PC-3 (cell line): Measurements from ENCODE around the gene IRF8. TPM values are rescaled to one million over a fixed set of nuclear protein-coding genes. Genes with fewer than 3 reads are reported as not detected.

Experiments used
- ATAC-seq: fragments of 200-7000 bp; cut with Tn5 transposase; 2 replicates; pipeline ENCODE4 v1.9.1; 2020; ENCODE audit warnings: mild to moderate bottlenecking, moderate library complexity
- BruUV-seq: library from RNA; stranded (reverse); fragments of 400-500 nt; replicated peaks from 2 replicates; lab custom pipeline; 2021; lab: Mats Ljungman, UMichigan
- CTCF ChIA-PET: fragments of 300-600 bp; sonication (Branson Sonifier 250); formaldehyde crosslinking; loops from one replicate; lab custom pipeline; 2022; ENCODE audit warnings: antibody characterized with exemption; lab: Charles Lee
- POLR2A ChIA-PET: fragments of 300-600 bp; sonication (Branson Sonifier 250); formaldehyde crosslinking; loops from one replicate; lab custom pipeline; 2022; ENCODE audit warnings: antibody characterized with exemption; ENCODE audit not compliant: unreplicated experiment; lab: Charles Lee
- DNase-seq: peaks from one replicate; pipeline ENCODE4 v3.0.0-alpha.2; 2015
- H2AFZ ChIP-seq: fragments of 300-600 bp; sonication (generic); 2 replicates; pipeline ENCODE4 v1.6.0; 2016; ENCODE audit warnings: antibody characterized with exemption, low read length
- H3F3A ChIP-seq: fragments of 300-600 bp; sonication (generic); one replicate; pipeline ENCODE4 v1.6.0; 2017; ENCODE audit warnings: antibody characterized with exemption, low read length, control low read depth, mild to moderate bottlenecking; ENCODE audit not compliant: unreplicated experiment
- H3K27ac ChIP-seq: fragments of 300-600 bp; sonication (generic); 2 replicates; pipeline ENCODE4 v1.5.1; 2016; ENCODE audit warnings: mild to moderate bottlenecking, low read length
- H3K27me3 ChIP-seq: fragments of 300-600 bp; sonication (generic); 2 replicates; pipeline ENCODE4 v1.6.1; 2016; ENCODE audit warnings: low read length, mixed read lengths
- H3K36me3 ChIP-seq: fragments of 300-600 bp; sonication (generic); 2 replicates; pipeline ENCODE4 v1.6.1; 2016; ENCODE audit warnings: low read depth, mixed run types, low read length, mixed read lengths
- H3K4me1 ChIP-seq: fragments of 300-600 bp; sonication (generic); 2 replicates; pipeline ENCODE4 v1.5.1; 2016; ENCODE audit warnings: low read length; ENCODE audit not compliant: insufficient read depth
- H3K4me2 ChIP-seq: fragments of 300-600 bp; sonication (generic); 2 replicates; pipeline ENCODE4 v1.6.0; 2016; ENCODE audit warnings: low read length
- H3K4me3 ChIP-seq: fragments of 300-600 bp; sonication (generic); 2 replicates; pipeline ENCODE4 v1.5.1; 2016; ENCODE audit warnings: mild to moderate bottlenecking, low read length, mixed read lengths
- H3K79me2 ChIP-seq: fragments of 300-600 bp; sonication (generic); 2 replicates; pipeline ENCODE4 v1.6.1; 2017; ENCODE audit warnings: low read length, mixed read lengths
- H3K9ac ChIP-seq: fragments of 300-600 bp; sonication (generic); 2 replicates; pipeline ENCODE4 v1.6.0; 2016; ENCODE audit warnings: mild to moderate bottlenecking, low read length
- H3K9me2 ChIP-seq: fragments of 300-600 bp; sonication (generic); replicated peaks from 2 replicates; pipeline ENCODE4 v1.6.1; 2016; ENCODE audit warnings: mixed run types, low read length, mixed read lengths
- H3K9me3 ChIP-seq: fragments of 300-600 bp; sonication (generic); 2 replicates; pipeline ENCODE4 v1.6.1; 2016; ENCODE audit warnings: low read length, mixed read lengths
- H4K20me1 ChIP-seq: fragments of 300-600 bp; sonication (generic); 2 replicates; pipeline ENCODE4 v1.6.1; 2016; ENCODE audit warnings: low read length, mixed read lengths
- EZH2 ChIP-seq: fragments of 300-600 bp; sonication (generic); IDR thresholded peaks from one replicate; pipeline ENCODE4 v1.6.1; 2017; ENCODE audit warnings: antibody characterized with exemption, mild to moderate bottlenecking, low read length; ENCODE audit not compliant: unreplicated experiment
- EZH2phosphoT487 ChIP-seq: fragments of 300-600 bp; sonication (generic); IDR thresholded peaks from 2 replicates; pipeline ENCODE4 v1.6.1; 2018; ENCODE audit warnings: mild to moderate bottlenecking, antibody characterized with exemption, low read length, borderline replicate concordance
- intact Hi-C: fragments of 100-400 bp; cut with micrococcal nuclease; formaldehyde crosslinking; loops from 2 replicates; pipeline ENCODE4 v1.9.0; 2023
- total RNA-seq: library from RNA; depleted of rRNA; stranded (reverse); fragments of >200 nt; gene quantifications from 2 replicates; pipeline ENCODE4 v1.2.3, GENCODE V29; 2014
- TF ChIP-seq, protein P1 (sequence below): fragments of 300-600 bp; sonication (generic); conservative IDR thresholded peaks from 2 replicates; pipeline ENCODE4 v1.5.1; 2017; ENCODE audit warnings: antibody characterized with exemption, low read depth, mild to moderate bottlenecking, low read length

Gene IRF8
- total RNA-seq, 1 experiment from 2014 or later = not detected

DNA sequence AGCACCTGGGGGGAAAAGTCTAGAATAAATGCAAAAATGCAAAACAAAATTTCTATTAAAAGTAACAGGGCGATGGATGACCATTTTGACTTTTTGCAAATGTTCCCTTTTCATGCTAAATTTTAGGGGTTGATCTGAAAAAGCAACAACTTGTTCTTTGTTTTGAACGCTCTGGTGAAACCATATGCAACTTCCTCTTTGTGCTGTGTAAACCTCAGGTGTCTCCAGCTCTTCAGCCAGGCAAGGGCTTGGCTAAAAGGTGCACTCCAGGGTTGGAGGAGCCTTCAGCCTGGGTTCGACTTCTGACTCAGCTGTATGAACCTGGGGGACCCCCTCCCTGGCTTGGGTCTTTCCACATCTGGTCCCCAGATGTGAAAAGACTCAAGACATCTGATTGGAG is 9.5 kb downstream of the IRF8 start:
- DNase-seq (no peak), ATAC-seq (no peak)
- intact Hi-C loops = no loop called here
- Histone ChIP-seq H3K4me2 (no peak overlapping the region), H4K20me1 (no peaks in the 10 kb centered on the region), H3K4me3 (no peak overlapping the region), H3K79me2 (no peaks in the 10 kb centered on the region), H3K36me3 (no peaks in the 10 kb centered on the region), H3K4me1 (no peaks in the 10 kb centered on the region), H3K9ac (no peak overlapping the region), H3K9me2 (no peaks in the 10 kb centered on the region), H2AFZ (no peak overlapping the region), H3F3A (no peaks in the 10 kb centered on the region), H3K9me3 (no peaks in the 10 kb centered on the region), H3K27ac (no peak overlapping the region), H3K27me3 (peaks cover 67% of the 10 kb centered on the region)
- no TSS peak for BruUV-seq
- ChIA-PET CTCF (no interaction called here), POLR2A (no interaction called here)
- TF ChIP-seq EZH2phosphoT487 (no peak), EZH2 (no peak)
- TF ChIP-seq, protein P1, sequence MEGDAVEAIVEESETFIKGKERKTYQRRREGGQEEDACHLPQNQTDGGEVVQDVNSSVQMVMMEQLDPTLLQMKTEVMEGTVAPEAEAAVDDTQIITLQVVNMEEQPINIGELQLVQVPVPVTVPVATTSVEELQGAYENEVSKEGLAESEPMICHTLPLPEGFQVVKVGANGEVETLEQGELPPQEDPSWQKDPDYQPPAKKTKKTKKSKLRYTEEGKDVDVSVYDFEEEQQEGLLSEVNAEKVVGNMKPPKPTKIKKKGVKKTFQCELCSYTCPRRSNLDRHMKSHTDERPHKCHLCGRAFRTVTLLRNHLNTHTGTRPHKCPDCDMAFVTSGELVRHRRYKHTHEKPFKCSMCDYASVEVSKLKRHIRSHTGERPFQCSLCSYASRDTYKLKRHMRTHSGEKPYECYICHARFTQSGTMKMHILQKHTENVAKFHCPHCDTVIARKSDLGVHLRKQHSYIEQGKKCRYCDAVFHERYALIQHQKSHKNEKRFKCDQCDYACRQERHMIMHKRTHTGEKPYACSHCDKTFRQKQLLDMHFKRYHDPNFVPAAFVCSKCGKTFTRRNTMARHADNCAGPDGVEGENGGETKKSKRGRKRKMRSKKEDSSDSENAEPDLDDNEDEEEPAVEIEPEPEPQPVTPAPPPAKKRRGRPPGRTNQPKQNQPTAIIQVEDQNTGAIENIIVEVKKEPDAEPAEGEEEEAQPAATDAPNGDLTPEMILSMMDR = no peak

DNA sequence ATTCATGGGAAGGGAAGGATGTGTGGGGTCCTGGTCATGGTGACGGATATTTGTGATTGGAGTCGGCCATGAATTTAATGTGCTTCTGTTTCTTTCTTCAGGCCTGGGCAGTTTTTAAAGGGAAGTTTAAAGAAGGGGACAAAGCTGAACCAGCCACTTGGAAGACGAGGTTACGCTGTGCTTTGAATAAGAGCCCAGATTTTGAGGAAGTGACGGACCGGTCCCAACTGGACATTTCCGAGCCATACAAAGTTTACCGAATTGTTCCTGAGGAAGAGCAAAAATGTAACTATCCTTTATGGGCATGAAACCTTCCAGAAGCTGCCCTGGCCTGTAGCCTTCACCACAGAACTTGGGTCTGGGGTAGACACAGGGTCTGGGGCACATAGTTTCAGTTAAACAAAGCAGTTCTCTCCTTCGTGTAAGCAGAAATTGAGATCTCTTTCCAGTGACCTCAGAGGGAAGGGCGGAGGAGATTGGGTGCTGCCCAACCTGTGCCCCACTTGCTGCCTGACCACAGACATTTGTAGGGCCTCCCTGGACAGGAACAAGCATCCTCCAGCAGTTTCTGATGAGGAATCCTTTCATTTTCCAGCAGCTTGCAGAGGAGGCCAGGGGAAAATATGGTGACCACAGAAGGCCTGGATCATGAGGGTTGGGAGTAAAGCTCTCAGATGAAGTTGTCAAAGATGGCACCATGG is 10.1 kb downstream of the IRF8 start:
- ATAC-seq = no peak
- Histone ChIP-seq H3K4me3 (no peak overlapping the region), H3K27ac (no peak overlapping the region), H3K36me3 (no peaks in the 10 kb centered on the region), H4K20me1 (no peaks in the 10 kb centered on the region), H3K79me2 (no peaks in the 10 kb centered on the region), H3K9ac (no peak overlapping the region), H3K9me2 (no peaks in the 10 kb centered on the region), H3K27me3 (peaks cover 62% of the 10 kb centered on the region), H3K4me2 (no peak overlapping the region), H3K9me3 (no peaks in the 10 kb centered on the region), H3F3A (no peaks in the 10 kb centered on the region), H2AFZ (no peak overlapping the region), H3K4me1 (no peaks in the 10 kb centered on the region)
- POLR2A ChIA-PET = no interaction called here
- no peak for TF ChIP-seq EZH2phosphoT487
- DNase-seq = no peak
- intact Hi-C loops = no loop called here
- no TSS peak for BruUV-seq
- CTCF ChIA-PET = no interaction called here

DNA sequence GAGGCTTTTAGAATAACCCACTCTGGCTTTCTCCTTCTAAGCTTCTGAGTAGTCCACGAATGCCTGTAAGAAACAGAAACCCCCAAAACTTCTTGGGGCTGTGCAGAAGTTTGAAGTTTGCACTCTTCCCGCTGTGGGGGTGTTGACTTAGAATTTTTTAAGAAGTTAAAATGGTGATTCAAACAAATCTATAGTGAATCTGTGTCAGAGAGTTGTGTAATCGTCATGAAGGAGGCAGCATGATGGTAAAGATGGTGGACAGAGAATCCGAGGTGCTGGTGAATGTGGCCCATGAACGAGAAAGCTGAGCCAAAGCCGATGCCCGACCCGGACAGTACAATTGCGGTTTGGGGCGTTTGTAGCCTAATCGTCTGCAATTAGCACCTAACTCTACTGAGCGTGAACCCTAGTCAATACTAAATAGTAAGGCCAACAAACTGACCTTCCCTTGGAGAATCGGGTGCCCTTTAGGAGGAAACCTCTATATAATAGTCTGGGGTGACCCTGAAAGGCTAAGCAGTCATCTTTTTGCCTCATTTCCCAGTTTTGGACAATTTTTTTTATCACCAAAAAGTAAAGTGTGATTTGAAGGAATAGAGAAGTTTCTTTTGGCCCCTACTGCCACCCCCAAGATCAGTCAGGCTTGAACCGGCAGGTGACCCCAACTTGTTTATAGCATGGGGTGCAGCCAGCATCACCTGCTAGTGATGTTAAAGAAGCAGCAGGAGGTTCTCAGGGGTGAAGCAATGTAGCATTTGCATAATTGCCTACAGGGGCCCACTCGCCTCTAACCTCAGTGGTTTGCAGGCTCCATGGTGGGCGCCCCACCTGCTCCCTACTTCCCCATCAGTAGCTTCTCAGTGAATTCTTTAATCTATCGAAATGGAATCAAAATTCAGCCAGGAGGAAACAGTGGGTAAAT is 11.2 kb downstream of the IRF8 start:
- no peaks in the 10 kb centered on the region for H3K79me2 ChIP-seq
- intact Hi-C loops = no loop called here
- H3K4me2 ChIP-seq = no peak overlapping the region
- DNase-seq (no peak), ATAC-seq (no peak)
- H3K36me3 ChIP-seq = no peaks in the 10 kb centered on the region
- H3K27ac ChIP-seq = no peak overlapping the region
- no peaks in the 10 kb centered on the region for H3F3A ChIP-seq
- no peaks in the 10 kb centered on the region for H3K9me2 ChIP-seq
- ChIA-PET CTCF (no interaction called here), POLR2A (no interaction called here)
- no peak overlapping the region for H3K4me3 ChIP-seq
- H4K20me1 ChIP-seq = no peaks in the 10 kb centered on the region
- peaks cover 53% of the 10 kb centered on the region for H3K27me3 ChIP-seq
- no peak overlapping the region for H2AFZ ChIP-seq
- H3K9me3 ChIP-seq = no peaks in the 10 kb centered on the region
- no TSS peak for BruUV-seq
- no peak for TF ChIP-seq EZH2
- TF ChIP-seq, protein P1 = no peak
- no peak overlapping the region for H3K9ac ChIP-seq
- no peaks in the 10 kb centered on the region for H3K4me1 ChIP-seq
